DND-41 (cell line): ENCODE results near the gene VSIG1.

Experiments used
- ATAC-seq: fragments of 200-7000 bp; cut with Tn5 transposase; 3 replicates; pipeline ENCODE4 v1.9.1; 2021; ENCODE audit warnings: low read depth; ENCODE audit not compliant: insufficient read depth
- DNase-seq: peaks from one replicate; pipeline ENCODE4 v3.0.0-alpha.2; 2020
- H2AFZ ChIP-seq: 2 replicates; pipeline ENCODE4 v1.6.0; 2012; ENCODE audit warnings: low read depth, low read length
- H3K27ac ChIP-seq: 2 replicates; pipeline ENCODE4 v1.5.1; 2012; ENCODE audit warnings: low read length, inconsistent platforms
- H3K27me3 ChIP-seq: fragments of 200-600 bp; sonication (generic); 2 replicates; pipeline ENCODE4 v1.6.0; 2012; ENCODE audit warnings: low read length, mild to moderate bottlenecking, inconsistent platforms; ENCODE audit not compliant: insufficient read depth, poor library complexity
- H3K36me3 ChIP-seq: 2 replicates; pipeline ENCODE4 v1.5.1; 2012; ENCODE audit warnings: low read length, inconsistent platforms; ENCODE audit not compliant: insufficient read depth
- H3K4me1 ChIP-seq: 2 replicates; pipeline ENCODE4 v1.5.1; 2012; ENCODE audit warnings: mild to moderate bottlenecking, low read length; ENCODE audit not compliant: insufficient read depth
- H3K4me2 ChIP-seq: 2 replicates; pipeline ENCODE4 v1.6.0; 2012; ENCODE audit warnings: mild to moderate bottlenecking, moderate library complexity, low read length, inconsistent platforms; ENCODE audit not compliant: insufficient read depth
- H3K4me3 ChIP-seq, 2 experiments: fragments of 200-600 bp in 1 of 2; shearing (Covaris generic) in 1 of 2; 2 replicates each; pipeline ENCODE4 v1.5.1; 2012 to 2016; ENCODE audit warnings: inconsistent platforms in 2 of 2, low read length in 2 of 2, mild to moderate bottlenecking in 2 of 2, low read depth in 1 of 2, moderate library complexity in 1 of 2
- H3K79me2 ChIP-seq: 2 replicates; pipeline ENCODE4 v1.6.0; 2012; ENCODE audit warnings: low read length, inconsistent platforms; ENCODE audit not compliant: insufficient read depth
- H3K9ac ChIP-seq: 2 replicates; pipeline ENCODE4 v1.6.0; 2012; ENCODE audit warnings: low read depth, mild to moderate bottlenecking, inconsistent platforms, low read length, moderate library complexity
- H3K9me3 ChIP-seq: 2 replicates; pipeline ENCODE4 v1.5.1; 2012; ENCODE audit warnings: low read length, moderate library complexity, mild to moderate bottlenecking, inconsistent platforms; ENCODE audit not compliant: insufficient read depth, severe bottlenecking
- H4K20me1 ChIP-seq: 2 replicates; pipeline ENCODE4 v1.6.0; 2012; ENCODE audit warnings: low read length; ENCODE audit not compliant: insufficient read depth
- EZH2 ChIP-seq: IDR thresholded peaks from 3 replicates; pipeline ENCODE4 v1.6.1; 2012; ENCODE audit warnings: borderline replicate concordance, low read depth, mild to moderate bottlenecking, moderate library complexity, low read length, inconsistent platforms; ENCODE audit not compliant: severe bottlenecking
- TF ChIP-seq, protein P1 (sequence below): IDR thresholded peaks from 2 replicates; pipeline ENCODE4 v1.5.1; 2012; ENCODE audit warnings: borderline replicate concordance, low read length, moderate library complexity, mild to moderate bottlenecking; ENCODE audit not compliant: poor library complexity, severe bottlenecking; ENCODE audit errors: extremely low read depth

VSIG1 gene

GRCh38 chrX:108123591-108124366 lies 78.9 kb downstream of the VSIG1 start:
- Histone ChIP-seq H4K20me1 (no peaks in the 10 kb centered on the region), H3K36me3 (peaks cover 5% of the 10 kb centered on the region; the same call in 1 of the 2 replicates), H3K27ac (no peak overlapping the region), H3K27me3 (no peaks in the 10 kb centered on the region), H3K4me2 (no peak overlapping the region), H3K79me2 (no peaks in the 10 kb centered on the region), H2AFZ (no peak overlapping the region), H3K9me3 (no peaks in the 10 kb centered on the region), H3K9ac (no peak overlapping the region), H3K4me3 (no peak overlapping the region), H3K4me1 (no peaks in the 10 kb centered on the region)
- ATAC-seq (no peak), DNase-seq (no peak)
- TF ChIP-seq, protein P1, sequence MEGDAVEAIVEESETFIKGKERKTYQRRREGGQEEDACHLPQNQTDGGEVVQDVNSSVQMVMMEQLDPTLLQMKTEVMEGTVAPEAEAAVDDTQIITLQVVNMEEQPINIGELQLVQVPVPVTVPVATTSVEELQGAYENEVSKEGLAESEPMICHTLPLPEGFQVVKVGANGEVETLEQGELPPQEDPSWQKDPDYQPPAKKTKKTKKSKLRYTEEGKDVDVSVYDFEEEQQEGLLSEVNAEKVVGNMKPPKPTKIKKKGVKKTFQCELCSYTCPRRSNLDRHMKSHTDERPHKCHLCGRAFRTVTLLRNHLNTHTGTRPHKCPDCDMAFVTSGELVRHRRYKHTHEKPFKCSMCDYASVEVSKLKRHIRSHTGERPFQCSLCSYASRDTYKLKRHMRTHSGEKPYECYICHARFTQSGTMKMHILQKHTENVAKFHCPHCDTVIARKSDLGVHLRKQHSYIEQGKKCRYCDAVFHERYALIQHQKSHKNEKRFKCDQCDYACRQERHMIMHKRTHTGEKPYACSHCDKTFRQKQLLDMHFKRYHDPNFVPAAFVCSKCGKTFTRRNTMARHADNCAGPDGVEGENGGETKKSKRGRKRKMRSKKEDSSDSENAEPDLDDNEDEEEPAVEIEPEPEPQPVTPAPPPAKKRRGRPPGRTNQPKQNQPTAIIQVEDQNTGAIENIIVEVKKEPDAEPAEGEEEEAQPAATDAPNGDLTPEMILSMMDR = no peak
- no peak for TF ChIP-seq EZH2

DNA sequence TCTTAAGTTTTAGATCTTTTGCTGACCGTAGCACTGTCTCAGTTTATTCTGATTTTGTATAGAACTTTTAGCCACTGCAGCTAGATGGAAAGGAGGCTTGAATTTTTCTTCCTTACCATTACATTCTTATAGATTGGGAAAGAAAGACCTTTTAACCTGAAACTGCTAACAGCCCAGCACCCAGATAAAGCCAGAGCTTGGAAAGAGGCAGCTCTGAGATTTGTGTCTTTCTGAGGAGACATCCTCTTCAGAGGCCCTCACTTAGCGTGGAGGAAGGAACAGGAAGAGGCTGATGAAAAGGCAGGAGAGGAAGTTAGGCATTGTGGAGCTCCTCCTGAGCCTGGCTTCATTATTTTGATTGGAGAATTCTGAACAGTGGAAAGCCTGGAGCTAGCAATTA lies 81.8 kb downstream of the VSIG1 start:
- TF ChIP-seq, protein P1 = no peak
- no peak for TF ChIP-seq EZH2
- H2AFZ ChIP-seq = no peak overlapping the region
- H3K9ac ChIP-seq = no peak overlapping the region
- ATAC-seq = no peak
- H3K27ac ChIP-seq = no peak overlapping the region
- peaks cover 9% of the 10 kb centered on the region; the same call in 1 of the 2 replicates for H3K36me3 ChIP-seq
- H3K79me2 ChIP-seq = no peaks in the 10 kb centered on the region
- DNase-seq = no peak
- H3K4me3 ChIP-seq = no peak overlapping the region
- no peaks in the 10 kb centered on the region for H4K20me1 ChIP-seq
- no peaks in the 10 kb centered on the region for H3K27me3 ChIP-seq
- H3K9me3 ChIP-seq = no peaks in the 10 kb centered on the region
- H3K4me1 ChIP-seq = no peaks in the 10 kb centered on the region
- H3K4me2 ChIP-seq = no peak overlapping the region

- Histone ChIP-seq H3K36me3 (peaks cover 9% of the 10 kb centered on the region; the same call in 1 of the 2 replicates), H3K4me1 (no peaks in the 10 kb centered on the region), H3K27me3 (no peaks in the 10 kb centered on the region), H4K20me1 (no peaks in the 10 kb centered on the region), H2AFZ (no peak overlapping the region), H3K79me2 (no peaks in the 10 kb centered on the region), H3K4me3 (no peak overlapping the region), H3K4me2 (no peak overlapping the region), H3K9me3 (no peaks in the 10 kb centered on the region), H3K9ac (no peak overlapping the region), H3K27ac (no peak overlapping the region)
- ATAC-seq (no peak), DNase-seq (no peak)
- TF ChIP-seq, protein P1 = no peak
- TF ChIP-seq EZH2 = no peak
Observed at GRCh38 chrX:108127152-108127551, 82.3 kb downstream of the VSIG1 start.
